Endometrial microvascular endothelial cells (primary cell): ENCODE results near the gene C1QL2. TPM values are rescaled to one million over a fixed set of nuclear protein-coding genes. Genes with fewer than 3 reads are reported as not detected.

ENCODE experiments used
- in situ Hi-C: cut with HindIII; loops from 2 replicates; pipeline ENCODE4 v1.10.0; 2017; ENCODE audit warnings: low sequenced_read_pairs, low pct_unique_long_range_greater_than_20kb; ENCODE audit errors: inconsistent ontology term
- total RNA-seq: library from RNA; depleted of rRNA; stranded (reverse); fragments of >200 nt; gene quantifications from one replicate; pipeline ENCODE4 v1.2.3, GENCODE V29; 2015; ENCODE audit errors: inconsistent ontology term

The C1QL2 gene
- not detected for total RNA-seq

- in situ Hi-C loops: no loop called here
These were observed at the start of gene C1QL2 for GRCh38 chr2:119158563-119159347. C1QL2 (minus strand) TSS chr2:119158751; CDS start chr2:119158269, 482 bp downstream.

GRCh38 chr2:119207447-119207846 is 48.9 kb upstream of the C1QL2 start:
- in situ Hi-C loops: no loop called here

GRCh38 chr2:119206201-119206600 is 47.6 kb upstream of the C1QL2 start:
- in situ Hi-C loops: no loop called here

GRCh38 chr2:119205001-119205706 is 46.6 kb upstream of the C1QL2 start:
- in situ Hi-C loops: no loop called here

GRCh38 chr2:119204525-119204924 is 46.0 kb upstream of the C1QL2 start:
- in situ Hi-C loops: no loop called here

GRCh38 chr2:119202610-119203310 is 44.2 kb upstream of the C1QL2 start:
- in situ Hi-C loops: no loop called here

GRCh38 chr2:119201815-119202214 is 43.3 kb upstream of the C1QL2 start:
- in situ Hi-C loops: no loop called here

- in situ Hi-C loops: no loop called here
These were observed 39.8 kb upstream of the C1QL2 start for GRCh38 chr2:119198240-119198840.

- in situ Hi-C loops: no loop called here
These were observed 39.1 kb upstream of the C1QL2 start for GRCh38 chr2:119197529-119198239.

GRCh38 chr2:119197126-119197405 is 38.5 kb upstream of the C1QL2 start:
- in situ Hi-C loops: no loop called here

GRCh38 chr2:119196301-119197125 is 38.0 kb upstream of the C1QL2 start:
- in situ Hi-C loops: no loop called here

- in situ Hi-C loops: no loop called here
These were observed 37.3 kb upstream of the C1QL2 start for GRCh38 chr2:119195887-119196286.

- in situ Hi-C loops: no loop called here
These were observed 36.5 kb upstream of the C1QL2 start for GRCh38 chr2:119195001-119195400.

GRCh38 chr2:119192893-119193292 is 34.3 kb upstream of the C1QL2 start:
- in situ Hi-C loops: no loop called here

GRCh38 chr2:119190321-119191111 is 32.0 kb upstream of the C1QL2 start:
- in situ Hi-C loops: no loop called here

GRCh38 chr2:119184512-119184911 is 26.0 kb upstream of the C1QL2 start:
- in situ Hi-C loops: no loop called here

- in situ Hi-C loops: no loop called here
These were observed 23.4 kb upstream of the C1QL2 start for GRCh38 chr2:119181791-119182445.
